K562 (cell line): ENCODE results near the gene KCNJ9. TPM values are rescaled to one million over a fixed set of nuclear protein-coding genes. Genes with fewer than 3 reads are reported as not detected.

Experiments used
- ATAC-seq: fragments of 200-7000 bp; cut with Tn5 transposase; 3 replicates; pipeline ENCODE4 v1.9.1; 2020; ENCODE audit warnings: moderate library complexity
- BruUV-seq: library from RNA; stranded (reverse); fragments of 400-500 nt; replicated peaks from 2 replicates; lab custom pipeline; 2021; lab: Mats Ljungman, UMichigan
- CTCF ChIA-PET: fragments of 300-600 bp; formaldehyde crosslinking; extraction: SDS; loops from one replicate; lab custom pipeline; 2021; ENCODE audit warnings: low intra/inter-chr PET ratio; lab: Yijun Ruan, JAX
- POLR2A ChIA-PET: fragments of 300-600, 350-650 bp; sonication (Branson Sonifier 250); formaldehyde crosslinking; extraction: SDS; loops from one replicate; lab custom pipeline; 2021; ENCODE audit warnings: antibody characterized with exemption, inconsistent platforms; lab: Yijun Ruan, JAX
- DNase-seq, 4 experiments: peaks; one replicate each; pipeline versions ENCODE4 v3.0.0 to v3.0.0-alpha.2; 2011 to 2018; ENCODE audit warnings: low spot score in 3 of 4, mixed read lengths in 3 of 4; ENCODE audit errors: extremely low read depth in 1 of 4
- FAIRE-seq: peaks from 2 replicates; lab custom pipeline; 2011; peaks lifted over from hg19 to GRCh38; lab: Jason Lieb, UNC
- H2AFZ ChIP-seq: 2 replicates; pipeline ENCODE4 v1.6.0; 2011; ENCODE audit warnings: low read depth, low read length, control low read depth, inconsistent platforms
- H3K27ac ChIP-seq: fragments of 200-600 bp; 3 replicates; pipeline ENCODE4 v1.8.0; 2011; ENCODE audit warnings: low read depth, mild to moderate bottlenecking, control low read depth, inconsistent platforms, low read length, moderate library complexity, mixed read lengths; ENCODE audit errors: extremely low read depth
- H3K27me3 ChIP-seq, 2 experiments: fragments of 300-600 bp in 1 of 2; 2 replicates in 1 of 2; 3 replicates in 1 of 2; pipeline versions ENCODE4 v1.6.0 to v1.8.0; 2011; ENCODE audit warnings: inconsistent platforms in 2 of 2, low read length in 2 of 2, mild to moderate bottlenecking in 1 of 2, mixed read lengths in 1 of 2, moderate library complexity in 1 of 2; ENCODE audit not compliant: control insufficient read depth in 2 of 2, insufficient read depth in 2 of 2
- H3K36me3 ChIP-seq: fragments of 300-600 bp; 3 replicates; pipeline ENCODE4 v1.8.0; 2011; ENCODE audit warnings: mild to moderate bottlenecking, low read length, inconsistent platforms; ENCODE audit not compliant: control insufficient read depth, insufficient read depth
- H3K4me1 ChIP-seq, 2 experiments: fragments of 200-600 bp in 1 of 2; replicated peaks in 1 of 2; 2 replicates in 1 of 2; 3 replicates in 1 of 2; pipeline versions ENCODE4 v1.5.1 to v1.8.0; 2011; ENCODE audit warnings: inconsistent platforms in 2 of 2, low read length in 2 of 2, mild to moderate bottlenecking in 1 of 2, mixed read lengths in 1 of 2, moderate library complexity in 1 of 2; ENCODE audit not compliant: control insufficient read depth in 2 of 2, insufficient read depth in 2 of 2
- H3K4me2 ChIP-seq: 2 replicates; pipeline ENCODE4 v1.6.1; 2011; ENCODE audit warnings: low read length, control low read depth, inconsistent platforms, mixed read lengths; ENCODE audit not compliant: insufficient read depth
- H3K4me3 ChIP-seq: fragments of 200-600 bp; sonication (generic), shearing (Covaris generic); 2 replicates; pipeline ENCODE4 v1.5.1; 2016; ENCODE audit warnings: control low read depth, inconsistent platforms
- H3K79me2 ChIP-seq: fragments of 200-600 bp; 3 replicates; pipeline ENCODE4 v1.8.0; 2011; ENCODE audit warnings: low read length, inconsistent platforms; ENCODE audit not compliant: control insufficient read depth, insufficient read depth
- H3K9ac ChIP-seq, 2 experiments: 2 replicates each; pipeline versions ENCODE4 v1.6.0 to v1.6.1; 2011; ENCODE audit warnings: low read depth in 2 of 2, low read length in 2 of 2, control low read depth in 1 of 2, inconsistent platforms in 1 of 2, mild to moderate bottlenecking in 1 of 2, mixed read lengths in 1 of 2; ENCODE audit not compliant: insufficient read depth in 1 of 2
- H3K9me1 ChIP-seq: one replicate; pipeline ENCODE4 v1.6.0; 2011; ENCODE audit warnings: inconsistent platforms, mild to moderate bottlenecking, low read length, moderate library complexity; ENCODE audit not compliant: control insufficient read depth, insufficient read depth
- H3K9me3 ChIP-seq: replicated peaks from 2 replicates; pipeline ENCODE4 v1.5.1; 2011; ENCODE audit warnings: low read depth, low read length, inconsistent platforms; ENCODE audit not compliant: control insufficient read depth, insufficient read depth
- H4K20me1 ChIP-seq: replicated peaks from 2 replicates; pipeline ENCODE4 v1.6.1; 2011; ENCODE audit warnings: low read length, inconsistent platforms, mixed read lengths; ENCODE audit not compliant: control insufficient read depth, insufficient read depth
- RBM22 ChIP-seq: fragments of 200-400 bp; formaldehyde crosslinking; IDR thresholded peaks from 2 replicates; pipeline ENCODE4 v1.6.1; 2018; ENCODE audit warnings: low read length, low read depth; ENCODE audit not compliant: poor library complexity, severe bottlenecking
- ZNF263 ChIP-seq: sonication (generic); formaldehyde crosslinking; IDR thresholded peaks from 2 replicates; pipeline ENCODE4 v1.8.0; 2022; ENCODE audit warnings: mild to moderate bottlenecking, missing genetic modification reagents, borderline replicate concordance
- ZNF318 ChIP-seq, 2 experiments: fragments of 450-650 bp; IDR thresholded peaks; 2 replicates each; pipeline ENCODE4 v1.6.1; 2016; ENCODE audit warnings: mild to moderate bottlenecking in 2 of 2, borderline replicate concordance in 1 of 2, low read depth in 1 of 2, moderate library complexity in 1 of 2
- WGBS: fragments of 100-300 bp; shearing (Covaris generic); methylation state at CpG from one replicate; pipeline ENCODE4 v1.1.6; 2016; ENCODE audit warnings: low coverage, mixed read lengths; ENCODE audit not compliant: insufficient coverage; ENCODE audit errors: missing lambda C conversion rate; 5-methylcytosine and 5-hydroxymethylcytosine counted together
- in situ Hi-C: fragments of 300-500 bp; cut with MboI; formaldehyde crosslinking; loops from 4 replicates; pipeline ENCODE4 v1.15.0; 2018; ENCODE audit warnings: inconsistent platforms, mixed read lengths
- intact Hi-C: fragments of 100-400 bp; cut with micrococcal nuclease; formaldehyde crosslinking; loops from 2 replicates; pipeline ENCODE4 v1.14.2; 2022
- polyA plus RNA-seq, 8 experiments: library from polyadenylated mRNA; depleted of rRNA in 4 of 8; stranded (reverse) in 5 of 8; unstranded in 3 of 8; fragments of >200 nt; fragmentation: Nextera tagmentation in 2 of 8; fragmentation: Illumina TruSeq in 1 of 8; extraction: Ambion mirVana in 2 of 8; extraction: Trizol in 1 of 8; gene quantifications; 2 replicates each; pipeline versions ENCODE4 v1.2.1 to v1.2.3, GENCODE V29; 2011 to 2014; ENCODE audit warnings: inconsistent platforms in 1 of 8, missing spikeins in 1 of 8
- total RNA-seq, 7 experiments: library from RNA; depleted of rRNA in 6 of 7; stranded (reverse); fragments of >200 nt in 6 of 7; fragmentation: Illumina TruSeq in 2 of 7; extraction: Trizol in 2 of 7; gene quantifications; 2 replicates each; pipeline versions ENCODE4 v1.2.1 to v1.2.3, GENCODE V29; 2011 to 2021; ENCODE audit warnings: low replicate concordance in 1 of 7

KCNJ9 gene
- total and polyA plus RNA-seq, 9 of the 15 experiments (the other 6 are each of a cell fraction or from before 2014, with no cell fraction given): not detected

- POLR2A ChIA-PET: interaction anchor here (0.6 to 1.6 kb wide), 2 partner anchors 13 to 1851 kb away, joined by 3 read pairs; no protein-coding TSS in a partner anchor
Observed at GRCh38 chr1:160134791-160135572, 53.6 kb downstream of the KCNJ9 start.

More at GRCh38 chr1:160134791-160135572, 53.6 kb downstream of the KCNJ9 start:
- ATAC-seq (no peak), FAIRE-seq (no peak), DNase-seq (no peak)
- no peak overlapping the region for H3K27ac ChIP-seq
- TF ChIP-seq RBM22 (no peak), ZNF318 (IDR thresholded peaks at IDR 0.05; ENCODE audit: borderline replicate concordance in 1 of 2, low read depth in 1 of 2) (no peak), ZNF263 (0 out of 2 replicates have a peak, but pooled peaks have one; percentile 18)
- H2AFZ ChIP-seq: no peak overlapping the region
- H3K36me3 ChIP-seq: no peaks in the 10 kb centered on the region
- H3K9me1 ChIP-seq: no peaks in the 10 kb centered on the region
- no TSS peak for BruUV-seq
- H3K9me3 ChIP-seq: no peaks in the 10 kb centered on the region
- 0% methylated on average over 20 of the region's 20 CpGs for WGBS
- H3K79me2 ChIP-seq: no peaks in the 10 kb centered on the region
- peaks cover 40 to 74% of the 10 kb centered on the region in 2 experiments for H3K27me3 ChIP-seq
- peaks cover 3% of the 10 kb centered on the region; the same call in 1 of the 2 replicates for H4K20me1 ChIP-seq
- no peaks in the 10 kb centered on the region for H3K4me1 ChIP-seq
- H3K4me3 ChIP-seq: no peak overlapping the region
- CTCF ChIA-PET: no interaction called here
- intact Hi-C loops: no loop called here
- in situ Hi-C loops: no loop called here
- no peak overlapping the region for H3K4me2 ChIP-seq
- no peak overlapping the region for H3K9ac ChIP-seq
